ENCODE measurements around the gene PRDM2.

- TF ChIP-seq CTCF (IDR thresholded peaks at IDR 0.05) (no peak), POLR2A (IDR thresholded peaks at IDR 0.05) (no peak)
Measured at GRCh38 chr1:13751458-13751871, 51.5 kb downstream of the PRDM2 start.
